Rectal smooth muscle tissue (tissue), 1 donor: ENCODE measurements around the gene TPX2.
"Not testable (repeated sequence)": the region's sequence is repeated elsewhere in the genome, so short reads cannot be mapped to it uniquely, and the experiment has no call there.

ENCODE experiments used
- H3K27ac ChIP-seq: one replicate; pipeline ENCODE4 v1.7.0; 2013; ENCODE audit warnings: low read depth, low read length, inconsistent platforms
- H3K27me3 ChIP-seq: one replicate; pipeline ENCODE4 v1.7.0; 2013; ENCODE audit warnings: low read length; ENCODE audit not compliant: control insufficient read depth, insufficient read depth
- H3K36me3 ChIP-seq: one replicate; pipeline ENCODE4 v1.7.0; 2013; ENCODE audit warnings: low read length; ENCODE audit not compliant: control insufficient read depth, insufficient read depth
- H3K4me1 ChIP-seq: one replicate; pipeline ENCODE4 v1.7.0; 2013; ENCODE audit warnings: low read length; ENCODE audit not compliant: control insufficient read depth, insufficient read depth
- H3K4me3 ChIP-seq: one replicate; pipeline ENCODE4 v1.7.0; 2013; ENCODE audit warnings: low read length
- H3K9ac ChIP-seq: one replicate; pipeline ENCODE4 v1.7.0; 2013; ENCODE audit warnings: low read length

TPX2 gene

DNA sequence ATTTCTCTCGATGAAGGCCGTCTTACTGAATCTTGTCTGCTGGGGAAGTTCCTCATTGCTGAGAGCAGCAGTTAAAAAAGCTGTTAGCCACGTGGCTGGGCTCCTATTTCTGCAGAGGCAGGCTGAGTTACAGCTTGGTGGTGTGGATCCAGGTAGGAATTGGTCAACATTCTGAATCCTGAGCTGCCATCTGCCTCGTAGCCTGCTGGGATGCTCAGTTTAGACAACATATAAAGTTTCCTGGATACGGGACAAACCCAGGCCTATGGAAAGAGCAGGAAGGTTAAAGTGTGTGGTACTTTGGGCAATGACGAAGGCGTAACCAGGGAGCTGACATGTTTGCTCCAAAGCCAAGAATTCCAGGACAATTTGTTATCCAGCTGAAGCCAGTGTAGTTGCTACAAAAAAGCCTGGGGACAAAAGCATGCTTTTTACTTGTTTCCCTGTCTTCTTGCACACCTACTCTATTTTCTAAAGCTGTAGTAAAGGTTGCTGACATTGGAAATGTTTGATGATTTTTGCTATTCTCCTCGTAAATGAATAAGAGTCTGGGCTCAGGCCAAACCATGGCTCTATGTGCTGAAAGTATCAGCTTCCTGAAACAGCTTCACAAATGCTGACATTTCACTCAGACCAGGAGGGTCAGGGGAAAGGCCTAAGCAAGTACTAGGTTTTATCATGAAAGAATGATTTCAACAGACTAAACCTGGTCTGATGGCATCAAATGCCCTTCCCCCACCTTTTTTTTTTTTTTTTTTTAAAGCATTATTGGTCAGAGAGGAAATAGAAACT lies 67.7 kb downstream of the TPX2 start:
- Histone ChIP-seq H3K27me3 (no peaks in the 10 kb centered on the region), H3K4me3 (no peak overlapping the region), H3K27ac (no peak overlapping the region), H3K9ac (no peak overlapping the region), H3K36me3 (no peaks in the 10 kb centered on the region), H3K4me1 (no peaks in the 10 kb centered on the region)

DNA sequence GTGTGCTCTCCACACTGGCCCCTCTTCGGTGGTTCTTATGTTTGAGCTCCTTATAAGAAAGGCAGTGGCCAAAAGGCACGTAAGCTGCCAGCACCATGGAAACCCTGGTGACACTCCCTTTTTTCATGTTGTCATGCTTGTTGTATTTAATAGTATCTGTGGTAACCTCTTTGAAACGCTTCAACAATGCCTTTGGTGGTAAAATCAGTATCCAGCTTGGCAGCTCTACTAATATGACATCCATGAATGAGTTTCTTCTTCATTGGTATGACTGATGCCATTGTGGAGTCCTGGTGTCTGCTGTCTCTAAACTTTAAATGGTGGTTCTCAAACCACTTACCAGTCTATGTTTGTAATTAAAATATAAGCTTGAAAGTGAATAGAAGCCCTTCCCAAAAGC lies 69.4 kb downstream of the TPX2 start:
- H3K4me3 ChIP-seq = no peak overlapping the region
- H3K36me3 ChIP-seq = no peaks in the 10 kb centered on the region
- H3K4me1 ChIP-seq = no peaks in the 10 kb centered on the region
- H3K27me3 ChIP-seq = no peaks in the 10 kb centered on the region
- no peak overlapping the region for H3K27ac ChIP-seq
- H3K9ac ChIP-seq = no peak overlapping the region

DNA sequence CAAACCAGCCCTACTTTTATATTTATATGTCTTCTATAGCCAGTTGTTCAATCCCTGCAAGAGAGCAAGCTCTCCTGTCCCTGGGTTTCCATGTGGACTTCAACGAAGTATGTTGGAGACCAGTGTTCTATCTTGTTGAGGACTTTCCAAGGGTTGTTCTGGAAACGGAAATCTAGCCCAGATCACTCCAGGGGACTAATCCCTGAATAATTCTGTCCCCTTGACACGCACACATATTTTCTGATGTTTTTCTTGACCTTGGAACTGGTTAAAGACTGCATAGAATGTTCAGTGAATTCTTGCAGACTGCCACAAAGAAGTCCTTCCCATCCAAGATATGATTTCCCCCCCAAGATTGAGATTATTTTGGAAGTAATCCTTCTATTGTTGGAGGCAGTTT lies 70.6 kb downstream of the TPX2 start:
- H3K36me3 ChIP-seq = no peaks in the 10 kb centered on the region
- H3K4me3 ChIP-seq = no peak overlapping the region
- H3K4me1 ChIP-seq = no peaks in the 10 kb centered on the region
- no peaks in the 10 kb centered on the region for H3K27me3 ChIP-seq
- no peak overlapping the region for H3K27ac ChIP-seq
- no peak overlapping the region for H3K9ac ChIP-seq

DNA sequence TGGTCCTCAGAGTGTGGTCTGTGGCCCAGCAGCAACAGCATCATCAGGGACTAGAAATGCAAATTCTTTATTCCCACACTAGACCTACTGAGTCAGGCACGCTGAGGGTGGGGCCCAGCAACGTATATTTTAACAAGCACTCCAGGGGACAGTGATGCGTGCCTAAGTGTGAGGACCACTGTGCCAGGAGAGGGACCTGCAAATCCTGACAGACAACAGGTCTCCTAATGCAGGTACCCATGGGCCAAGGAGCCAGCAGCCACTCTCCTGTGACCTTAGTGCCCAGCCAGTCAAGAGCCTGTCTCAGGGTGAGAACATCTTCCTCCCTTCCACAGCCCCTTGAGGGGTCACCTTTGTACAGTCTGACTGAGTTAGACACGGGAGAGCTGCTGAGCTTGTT lies 72.1 kb downstream of the TPX2 start:
- Histone ChIP-seq H3K9ac (no peak overlapping the region), H3K4me3 (no peak overlapping the region), H3K36me3 (no peaks in the 10 kb centered on the region), H3K4me1 (no peaks in the 10 kb centered on the region), H3K27me3 (no peaks in the 10 kb centered on the region), H3K27ac (no peak overlapping the region)

DNA sequence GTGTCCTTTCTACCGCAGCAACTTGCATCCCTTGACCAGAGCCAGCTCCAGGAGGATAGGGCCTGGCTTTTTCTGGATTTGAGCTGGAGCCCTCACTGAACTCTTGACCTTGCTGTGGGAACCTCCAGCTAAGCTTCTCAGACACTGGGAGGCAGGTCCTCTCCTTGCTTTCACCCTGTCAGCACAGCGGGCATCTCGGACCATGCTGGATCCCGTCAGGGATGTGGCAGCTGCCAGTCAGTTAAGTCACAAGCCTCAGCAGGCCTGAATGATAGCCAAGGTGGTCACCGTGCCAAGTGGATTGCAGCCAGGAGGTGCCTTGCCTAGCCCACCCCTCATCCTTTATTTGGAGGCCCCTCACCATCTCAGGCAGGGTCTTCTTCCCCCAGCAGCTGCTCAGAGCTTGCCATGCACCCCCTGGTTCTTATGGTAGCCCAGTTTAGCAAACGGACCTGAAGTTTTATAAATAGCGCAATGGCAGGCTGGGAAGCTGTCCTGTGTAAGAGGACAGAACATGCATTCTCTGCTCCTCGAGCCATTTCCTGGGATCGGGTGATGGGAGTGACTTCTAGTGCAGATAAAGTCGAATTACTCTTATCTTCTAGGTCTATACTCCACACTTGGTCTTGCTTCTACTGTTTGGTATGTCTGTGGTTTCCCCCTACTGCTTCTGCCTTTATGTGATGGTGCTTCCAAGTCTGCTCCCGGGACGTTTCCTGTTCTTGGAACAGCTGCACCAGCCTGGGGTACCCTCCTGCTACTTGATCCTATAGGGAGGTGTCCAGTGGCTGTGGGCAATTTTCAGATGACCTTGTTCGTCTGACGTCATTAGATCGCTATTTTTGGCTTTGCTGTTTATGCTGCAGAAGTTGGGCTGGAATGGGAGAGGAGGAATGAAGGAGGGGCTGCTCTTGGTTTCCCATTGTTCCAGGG lies 73.0 kb downstream of the TPX2 start:
- H3K27ac ChIP-seq = no peak overlapping the region
- H3K4me1 ChIP-seq = no peaks in the 10 kb centered on the region

DNA sequence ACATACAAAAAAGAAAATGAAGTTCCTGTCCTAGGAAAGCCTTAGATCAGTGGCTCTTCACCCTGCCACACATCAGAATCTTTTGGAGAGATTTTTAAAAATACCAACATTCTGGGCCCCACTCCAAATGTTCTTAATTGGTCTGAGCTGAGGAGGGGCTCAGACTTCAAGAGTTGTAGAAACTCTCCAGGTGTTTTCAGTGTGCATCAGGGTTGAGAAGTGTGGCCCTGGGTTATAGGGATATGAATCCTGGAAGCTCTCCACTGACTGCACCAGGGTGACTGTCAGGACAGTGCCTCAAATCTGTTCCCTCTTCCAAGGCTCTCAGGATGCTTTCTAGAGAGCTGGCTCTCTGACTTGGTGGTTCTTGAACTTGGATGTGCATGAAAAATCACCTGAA lies 74.5 kb downstream of the TPX2 start:
- H3K4me3 ChIP-seq = no peak overlapping the region
- H3K27me3 ChIP-seq = no peaks in the 10 kb centered on the region
- H3K36me3 ChIP-seq = no peaks in the 10 kb centered on the region
- no peak overlapping the region for H3K9ac ChIP-seq
- H3K4me1 ChIP-seq = no peaks in the 10 kb centered on the region
- H3K27ac ChIP-seq = no peak overlapping the region

More for the DNA sequence above, 73.0 kb downstream of the TPX2 start:
- Histone ChIP-seq H3K9ac (no peak overlapping the region), H3K27me3 (no peaks in the 10 kb centered on the region), H3K36me3 (no peaks in the 10 kb centered on the region), H3K4me3 (no peak overlapping the region)

DNA sequence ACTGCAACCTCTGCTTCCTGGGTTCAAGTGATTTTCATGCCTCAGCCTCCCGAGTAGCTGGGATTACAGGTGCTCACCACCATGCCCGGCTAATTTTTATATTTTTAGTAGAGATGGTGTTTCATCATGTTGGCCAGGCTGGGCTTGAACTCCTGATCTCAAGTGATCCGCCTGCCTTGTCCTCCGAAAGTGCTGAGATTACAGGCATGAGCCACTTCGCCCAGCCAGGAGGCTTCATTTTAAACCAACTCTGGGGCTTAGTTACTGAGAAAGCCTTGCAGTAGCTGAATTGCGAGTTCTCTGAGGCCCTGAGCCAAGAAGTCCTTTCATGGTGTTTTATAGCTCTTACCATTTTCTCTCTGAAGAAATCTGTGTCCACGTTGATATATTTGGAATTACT lies 75.1 kb downstream of the TPX2 start:
- not testable (repeated sequence) for H3K36me3 ChIP-seq, H3K27me3 ChIP-seq, H3K4me3 ChIP-seq, H3K9ac ChIP-seq, H3K4me1 ChIP-seq, H3K27ac ChIP-seq

DNA sequence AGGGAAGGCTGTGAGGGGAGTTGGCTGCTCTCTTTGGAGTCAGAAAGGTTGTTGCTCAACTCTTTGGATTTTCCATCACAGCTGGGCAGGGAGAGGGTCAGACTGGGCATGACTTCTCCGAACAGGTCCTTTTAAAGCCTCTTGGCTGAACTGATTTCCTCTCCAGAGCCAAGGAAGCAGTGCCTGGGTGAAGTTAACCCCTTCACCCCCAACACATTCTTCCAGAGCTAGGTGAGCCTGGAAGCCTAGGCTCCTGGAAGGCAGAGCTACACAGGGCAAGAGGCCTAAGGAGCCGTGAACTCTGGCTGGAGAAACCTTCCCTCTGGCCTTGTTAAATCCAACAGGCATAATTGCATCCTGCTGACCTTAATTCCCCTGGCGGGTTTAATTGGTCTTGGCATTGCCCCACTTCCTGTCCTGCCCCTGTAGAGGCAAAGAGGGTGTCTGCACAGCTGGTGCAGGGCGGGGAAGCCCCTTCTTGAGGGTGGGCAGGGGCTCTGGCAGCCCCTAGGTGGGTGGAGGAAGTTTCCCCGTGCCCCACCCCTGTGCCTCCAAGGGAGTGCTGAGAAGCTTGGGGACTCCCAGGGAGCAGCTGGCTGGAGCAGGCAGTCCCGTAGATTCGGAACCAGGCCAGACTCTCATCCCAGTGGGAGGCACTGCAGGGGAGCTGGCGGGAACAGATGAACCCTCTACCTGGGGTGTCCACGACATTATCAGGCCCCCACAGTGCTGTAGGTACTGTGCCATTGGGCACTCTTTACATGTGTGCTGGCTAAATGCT lies 76.5 kb downstream of the TPX2 start:
- Histone ChIP-seq H3K4me3 (no peak overlapping the region), H3K27ac (no peak overlapping the region), H3K9ac (no peak overlapping the region), H3K36me3 (no peaks in the 10 kb centered on the region), H3K27me3 (no peaks in the 10 kb centered on the region), H3K4me1 (no peaks in the 10 kb centered on the region)

DNA sequence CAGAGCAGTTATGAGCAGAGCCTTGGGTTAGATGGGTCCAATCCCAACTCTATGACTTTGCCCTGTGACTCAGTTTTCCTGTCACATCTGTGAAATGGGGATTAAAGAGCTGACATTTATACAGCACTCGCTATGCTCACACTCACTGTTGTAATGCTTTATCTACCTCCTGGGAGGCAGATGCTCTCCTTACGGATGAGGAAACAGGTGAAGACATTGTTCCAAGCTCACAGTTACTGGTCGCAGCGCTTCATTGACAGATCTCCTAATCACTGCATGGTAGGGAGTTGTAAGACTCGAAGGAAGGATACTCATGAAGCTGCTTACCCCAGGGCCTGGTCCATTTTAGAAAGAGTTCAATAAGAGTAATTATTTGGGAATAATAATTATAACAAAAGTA lies 77.1 kb downstream of the TPX2 start:
- Histone ChIP-seq H3K4me3 (no peak overlapping the region), H3K4me1 (no peaks in the 10 kb centered on the region), H3K27me3 (no peaks in the 10 kb centered on the region), H3K27ac (no peak overlapping the region), H3K9ac (no peak overlapping the region), H3K36me3 (no peaks in the 10 kb centered on the region)

DNA sequence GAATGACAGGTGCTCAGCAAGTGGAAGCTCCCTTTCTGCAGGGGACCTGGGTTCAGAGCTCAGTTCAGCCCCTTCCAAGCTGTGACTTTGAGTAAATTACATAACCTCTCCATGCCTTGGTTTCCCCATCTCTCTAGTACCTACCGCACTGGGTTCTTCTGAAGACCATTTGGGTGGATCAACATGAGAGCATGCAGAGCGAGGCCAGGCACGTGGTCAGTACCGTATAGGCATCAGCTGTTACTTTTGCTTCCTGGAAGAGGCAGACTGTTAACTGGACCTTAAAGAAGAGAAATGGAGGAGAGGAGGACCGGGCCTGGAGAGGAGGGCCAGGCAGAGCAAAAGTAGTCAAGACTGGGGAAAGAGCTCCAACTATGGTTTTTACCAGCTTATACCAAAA lies 78.4 kb downstream of the TPX2 start:
- Histone ChIP-seq H3K27ac (no peak overlapping the region), H3K9ac (no peak overlapping the region), H3K4me3 (no peak overlapping the region), H3K36me3 (no peaks in the 10 kb centered on the region), H3K4me1 (no peaks in the 10 kb centered on the region), H3K27me3 (no peaks in the 10 kb centered on the region)

DNA sequence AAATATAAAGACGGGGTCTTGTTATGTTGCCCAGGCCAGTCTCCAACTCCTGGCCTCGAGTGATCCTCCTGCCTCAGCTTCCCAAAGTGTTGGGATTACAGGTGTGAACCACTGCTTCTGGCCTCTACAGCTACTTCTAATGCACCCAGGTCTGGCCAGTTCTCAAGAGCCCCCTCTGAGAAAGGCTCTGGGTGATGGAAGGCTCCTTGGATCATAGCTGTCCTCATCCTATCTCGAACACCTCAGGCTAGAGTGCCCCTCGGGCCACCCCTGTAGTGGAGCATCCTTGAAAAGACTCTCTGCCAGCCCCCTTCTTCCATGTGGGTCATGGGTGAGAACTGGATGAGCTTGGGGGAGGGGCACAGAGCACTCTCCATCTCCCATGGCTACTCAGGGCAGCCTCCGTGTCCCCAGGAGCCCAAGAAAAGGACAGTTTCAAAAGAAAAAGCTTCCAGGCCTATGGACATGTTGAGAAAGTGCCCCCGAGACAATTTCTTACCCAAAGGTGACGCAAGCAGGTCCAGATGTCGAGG lies 79.4 kb downstream of the TPX2 start:
- Histone ChIP-seq H3K4me3 (no peak overlapping the region), H3K27ac (no peak overlapping the region), H3K36me3 (no peaks in the 10 kb centered on the region), H3K9ac (no peak overlapping the region), H3K4me1 (no peaks in the 10 kb centered on the region), H3K27me3 (no peaks in the 10 kb centered on the region)
